ENCODE measurements around the gene PDF.
"Not testable (repeated sequence)": the region's sequence is repeated elsewhere in the genome, so short reads cannot be mapped to it uniquely, and the experiment has no call there.

The PDF gene, protein sequence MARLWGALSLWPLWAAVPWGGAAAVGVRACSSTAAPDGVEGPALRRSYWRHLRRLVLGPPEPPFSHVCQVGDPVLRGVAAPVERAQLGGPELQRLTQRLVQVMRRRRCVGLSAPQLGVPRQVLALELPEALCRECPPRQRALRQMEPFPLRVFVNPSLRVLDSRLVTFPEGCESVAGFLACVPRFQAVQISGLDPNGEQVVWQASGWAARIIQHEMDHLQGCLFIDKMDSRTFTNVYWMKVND

DNA sequence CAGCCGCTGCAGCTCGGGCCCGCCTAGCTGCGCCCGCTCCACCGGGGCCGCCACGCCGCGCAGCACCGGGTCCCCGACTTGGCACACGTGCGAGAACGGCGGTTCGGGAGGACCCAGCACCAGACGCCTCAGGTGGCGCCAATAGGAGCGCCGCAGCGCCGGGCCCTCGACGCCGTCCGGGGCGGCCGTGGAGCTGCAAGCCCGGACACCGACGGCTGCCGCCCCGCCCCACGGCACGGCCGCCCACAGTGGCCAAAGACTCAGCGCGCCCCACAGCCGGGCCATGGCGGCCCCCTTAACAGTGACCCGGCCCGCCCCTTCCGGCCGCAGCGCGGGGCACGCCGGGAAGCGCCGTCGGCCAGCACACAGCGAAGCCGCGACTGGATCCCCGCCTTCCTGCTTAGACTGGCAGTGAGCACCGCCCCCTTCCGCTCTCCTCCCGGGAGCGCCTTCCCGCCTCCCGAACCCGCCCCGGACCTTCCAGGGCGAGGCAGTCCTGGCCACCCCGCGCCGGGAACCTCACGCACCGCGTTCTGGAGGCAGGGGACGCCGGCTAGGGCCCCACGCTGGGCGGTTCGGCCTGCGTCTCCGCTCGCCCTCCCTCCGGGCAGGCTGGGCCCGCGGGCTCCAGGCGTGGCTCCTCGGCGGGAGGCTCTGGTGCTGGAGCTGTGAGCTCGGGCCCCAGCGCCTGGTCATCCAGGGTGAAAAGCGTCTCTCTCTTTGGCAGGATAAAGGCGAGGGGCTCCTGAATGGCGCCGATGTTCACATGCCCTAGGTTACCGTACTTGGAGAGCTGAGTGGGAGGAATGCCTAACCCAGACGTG is at the start of gene PDF:
TSS of gene PDF (minus strand) at position 303 of the 824 bp plus-strand sequence. CDS start at position 285, 18 bp downstream.
- peak; percentile 48 to 74 for DNase-seq (ENCODE audit: low read depth in 2 of 2, low spot score in 1 of 2)

DNA sequence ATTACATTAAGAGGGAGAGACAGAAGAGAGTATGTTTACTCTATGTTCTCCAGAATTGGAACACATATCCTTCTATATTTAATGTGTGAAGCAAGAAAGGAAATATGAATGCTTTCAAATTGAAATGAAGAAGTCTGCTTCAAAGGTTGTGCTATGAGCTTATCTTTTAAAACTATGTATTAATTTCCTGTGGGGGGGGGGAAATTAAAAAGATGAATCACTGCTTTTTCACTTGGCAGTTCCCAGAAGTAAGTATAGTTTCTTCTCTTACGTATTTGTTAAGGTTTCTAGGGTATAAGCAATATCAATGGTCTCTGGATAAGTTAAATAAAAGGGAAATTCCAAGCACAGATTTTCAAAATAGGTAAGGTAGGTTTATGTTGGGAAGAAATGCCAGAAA is 48.4 kb upstream of the PDF start:
- no peak for DNase-seq (ENCODE audit: low read depth in 2 of 2, low spot score in 1 of 2)

DNA sequence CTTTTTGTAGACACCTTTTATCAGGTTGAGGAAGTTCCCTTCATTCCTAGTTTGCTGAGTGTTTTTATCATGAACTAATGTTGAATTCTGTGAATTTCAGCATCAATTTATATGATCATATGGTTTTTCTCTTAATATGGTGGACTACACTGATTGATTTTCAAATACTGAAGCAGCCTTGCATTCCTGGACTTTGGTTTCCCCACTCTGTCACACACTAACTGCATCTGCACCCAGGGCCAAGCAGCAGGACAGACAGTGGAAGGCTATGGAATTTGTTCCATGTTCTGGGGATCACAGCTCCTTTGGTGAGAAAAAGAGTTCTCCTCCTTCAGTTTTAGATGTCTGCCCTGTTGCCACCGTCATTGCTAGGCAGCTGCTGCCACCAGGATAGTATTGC is 47.6 kb upstream of the PDF start:
- DNase-seq (ENCODE audit: low read depth in 2 of 2, low spot score in 1 of 2), result no peak

DNA sequence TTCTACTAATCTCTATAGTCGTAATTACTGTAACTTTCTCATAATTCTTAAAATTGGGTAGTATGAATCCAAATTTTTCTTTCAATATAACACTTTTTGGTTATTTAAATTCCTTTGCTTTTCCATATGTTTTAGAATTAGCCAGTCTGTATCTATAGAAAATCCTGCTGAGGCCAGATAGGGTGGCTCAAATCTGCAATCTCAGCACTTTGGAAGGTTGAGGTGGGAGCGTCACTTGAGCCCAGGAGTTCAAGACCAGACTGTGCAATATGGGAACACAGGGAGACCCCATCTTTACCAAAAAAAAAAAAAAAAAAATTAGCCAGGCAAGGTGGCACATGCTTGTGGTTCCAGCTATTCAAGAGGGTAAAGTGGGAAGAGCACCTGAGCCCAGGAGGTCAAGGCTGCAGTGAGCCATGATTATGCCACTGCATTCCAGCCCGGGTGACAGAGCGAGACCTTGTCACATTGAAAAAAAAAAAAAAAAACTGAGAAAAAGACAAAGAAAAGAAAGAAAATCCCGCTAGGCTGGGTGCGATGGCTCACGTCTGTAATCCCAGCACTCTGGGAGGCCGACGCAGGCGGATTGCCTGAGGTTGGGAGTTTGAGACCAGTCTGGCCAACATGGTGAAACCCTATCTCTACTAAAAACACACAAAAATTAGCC is 46.1 kb upstream of the PDF start:
- DNase-seq (ENCODE audit: low read depth in 2 of 2, low spot score in 1 of 2), result no peak

DNA sequence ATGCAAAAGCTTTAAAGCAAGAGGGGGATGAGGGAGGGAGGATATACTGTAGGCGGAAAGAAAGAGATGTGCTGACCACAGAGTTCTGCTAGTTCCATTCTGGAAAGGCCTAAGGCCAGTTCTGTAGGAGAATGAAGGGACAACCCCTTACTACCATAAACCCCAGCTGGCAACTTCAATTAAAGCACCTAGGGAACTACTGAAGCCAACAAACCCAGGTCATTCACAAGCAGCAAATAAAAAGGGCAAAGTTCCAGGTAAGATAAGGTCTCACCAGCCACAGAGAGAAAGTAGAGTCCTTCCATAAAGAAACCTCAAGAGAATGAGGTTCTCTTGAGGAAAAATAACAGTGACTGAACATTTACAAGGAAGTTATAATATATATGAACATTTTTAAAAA is 42.6 kb upstream of the PDF start:
- DNase-seq (ENCODE audit: low read depth in 2 of 2, low spot score in 1 of 2), result no peak

DNA sequence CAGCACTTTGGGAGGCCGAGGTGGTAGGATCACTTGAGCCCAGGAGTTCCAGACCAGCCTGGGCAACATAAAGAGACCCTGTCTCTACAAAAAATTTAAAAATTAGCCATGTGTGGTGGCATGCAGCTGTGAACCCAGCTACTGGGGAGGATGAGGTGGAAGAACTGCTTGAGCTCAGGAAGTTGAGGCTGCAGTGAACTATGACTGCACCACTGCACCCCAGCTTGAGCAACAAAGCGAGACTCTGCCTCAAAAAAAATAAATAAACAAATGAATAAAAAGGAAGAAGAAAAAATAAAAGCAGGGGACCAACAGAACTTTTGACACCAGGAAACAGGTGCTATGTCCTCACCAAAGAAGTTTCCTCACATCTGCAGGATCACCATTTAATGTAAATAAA is 41.2 kb upstream of the PDF start:
- DNase-seq (ENCODE audit: low read depth in 2 of 2, low spot score in 1 of 2), result no peak

DNA sequence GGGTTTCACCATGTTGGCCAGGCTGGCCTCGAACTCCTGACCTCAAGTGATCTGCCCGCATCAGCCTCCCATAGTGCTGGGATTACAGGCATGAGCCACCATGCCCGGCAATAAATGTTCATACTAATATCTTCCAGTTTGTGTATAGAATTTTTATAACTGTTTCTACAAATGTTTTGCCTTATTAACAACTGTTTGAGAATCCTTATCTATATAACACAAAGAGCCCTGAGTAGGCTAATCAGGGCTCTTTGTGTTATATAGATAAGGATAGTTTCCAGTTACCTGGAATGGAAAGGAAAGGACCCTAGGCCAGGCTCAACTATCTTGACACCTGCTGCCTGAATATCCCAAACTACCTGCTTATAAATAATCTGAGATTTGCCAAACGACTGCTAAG is 38.5 kb upstream of the PDF start:
- no peak for DNase-seq (ENCODE audit: low read depth in 2 of 2, low spot score in 1 of 2)

DNA sequence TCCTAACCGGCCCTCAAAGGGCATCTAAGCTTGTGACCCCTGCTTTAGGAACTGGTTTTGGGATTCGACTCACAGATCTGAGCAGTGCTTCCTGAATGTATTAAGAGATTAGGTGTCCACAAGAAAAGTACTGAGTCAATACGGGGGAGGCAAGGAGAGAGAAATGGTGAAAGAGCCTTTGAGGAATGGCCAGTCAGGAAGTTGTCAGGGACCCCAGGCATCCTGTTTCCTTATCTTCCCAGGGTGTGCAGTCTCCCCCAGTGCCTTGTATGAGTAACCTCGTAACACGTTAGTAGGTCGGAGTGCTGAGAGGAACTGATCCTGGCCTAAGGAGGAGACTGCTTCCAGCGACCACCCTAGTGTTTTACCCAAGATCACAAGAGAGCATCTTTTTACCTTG is 37.6 kb upstream of the PDF start:
- DNase-seq (ENCODE audit: low read depth in 2 of 2, low spot score in 1 of 2), result no peak

DNA sequence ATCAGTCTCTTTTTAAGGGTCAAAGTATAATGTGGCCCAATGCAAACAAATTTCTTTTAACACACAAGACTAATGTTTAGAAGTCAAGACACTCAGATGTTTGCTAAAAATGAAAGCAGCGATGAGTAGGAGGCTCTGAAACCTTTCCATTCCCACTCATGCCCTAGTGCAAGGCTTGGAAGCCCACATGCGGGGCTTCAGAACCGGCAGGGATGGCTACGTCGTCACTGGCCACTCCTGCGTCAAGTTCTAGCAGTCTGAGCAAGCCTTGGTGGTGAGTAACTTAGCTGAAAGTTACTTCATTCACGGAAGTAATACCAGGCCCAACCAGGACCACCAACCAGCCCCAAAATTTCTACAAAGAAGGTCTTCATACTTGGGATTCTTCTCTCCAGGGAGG is 36.0 kb upstream of the PDF start:
- DNase-seq (ENCODE audit: low read depth in 2 of 2, low spot score in 1 of 2), result no peak

DNA sequence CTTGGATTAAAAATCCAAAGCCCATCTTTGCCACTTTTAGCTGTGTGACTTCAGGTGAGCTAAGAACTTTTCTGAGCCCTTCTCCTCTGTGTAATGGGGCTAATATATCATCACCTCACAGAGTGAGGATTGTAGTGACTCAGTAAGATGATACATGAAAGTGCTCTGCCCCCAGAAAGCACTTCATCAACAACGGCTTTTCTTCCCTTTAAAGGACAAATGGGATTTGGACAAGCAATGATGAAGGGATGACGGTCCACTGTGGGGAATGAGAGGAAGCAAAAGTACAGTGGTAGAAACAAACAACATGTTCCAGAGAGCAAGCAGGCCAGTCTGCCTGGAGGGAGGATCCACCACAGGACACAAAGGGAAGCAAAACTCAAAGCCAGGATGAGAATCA is 35.5 kb upstream of the PDF start:
- no peak for DNase-seq (ENCODE audit: low read depth in 2 of 2, low spot score in 1 of 2)

DNA sequence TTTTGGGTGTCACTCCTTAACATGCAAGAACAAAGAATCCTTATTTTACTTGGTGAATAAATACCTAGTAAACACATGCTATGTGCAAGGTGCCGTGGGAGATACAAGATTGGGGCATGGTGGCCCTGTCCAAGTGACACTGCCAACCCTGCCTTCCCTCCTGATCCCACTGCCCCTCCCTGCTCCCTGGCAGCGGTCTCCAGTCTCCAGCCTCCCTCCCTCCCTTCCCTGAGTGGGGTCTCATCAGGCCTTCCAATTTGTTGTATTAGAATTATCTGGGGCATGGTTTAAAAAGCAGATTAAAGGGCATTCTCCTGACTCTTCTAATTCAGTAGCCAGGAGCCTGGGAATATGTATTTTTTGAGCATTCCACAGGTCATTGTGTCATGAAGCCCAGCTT is 33.7 kb upstream of the PDF start:
- no peak for DNase-seq (ENCODE audit: low read depth in 2 of 2, low spot score in 1 of 2)

DNA sequence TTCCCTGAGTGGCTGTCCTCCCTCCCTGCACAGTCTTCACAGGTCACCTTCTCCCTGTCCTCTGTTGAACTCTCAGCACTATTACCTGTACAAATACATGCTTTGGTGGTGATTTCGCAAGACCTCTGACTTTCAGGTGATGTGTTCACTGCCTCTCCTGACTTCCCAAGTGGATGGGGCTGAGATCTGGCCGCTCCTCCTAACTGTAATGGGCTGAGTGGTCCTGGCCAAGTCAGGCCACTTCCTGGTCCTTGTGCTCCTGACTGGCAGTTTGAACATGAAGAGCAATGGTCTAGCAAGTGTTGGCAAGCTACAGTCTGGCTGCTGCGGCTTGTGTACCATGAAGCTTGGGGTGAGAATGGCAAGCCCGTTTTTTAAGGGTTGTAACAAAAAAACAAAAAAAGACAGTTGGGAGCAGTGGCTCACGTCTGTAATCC is 32.9 kb upstream of the PDF start:
- no peak for DNase-seq (ENCODE audit: low read depth in 2 of 2, low spot score in 1 of 2)

DNA sequence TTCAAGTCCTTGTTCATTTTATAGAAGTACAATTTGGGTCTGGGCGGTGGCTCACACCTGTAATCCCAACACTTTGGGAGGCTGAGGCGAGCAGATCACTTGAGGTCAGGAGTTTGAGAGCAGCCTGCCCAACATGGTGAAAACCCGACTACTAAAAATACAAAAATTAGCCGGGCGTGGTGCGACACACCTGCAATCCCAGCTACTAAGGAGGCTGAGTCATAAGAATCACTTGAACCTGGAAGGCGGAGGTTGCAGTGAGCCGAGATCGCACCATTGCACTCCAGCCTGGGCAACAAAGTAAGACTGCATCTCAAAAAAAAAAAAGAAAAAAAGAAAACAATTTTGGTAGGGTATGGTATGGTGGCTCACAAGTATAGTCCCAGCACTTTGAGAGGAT is 29.7 kb upstream of the PDF start:
- not testable (repeated sequence) for DNase-seq (ENCODE audit: low read depth in 2 of 2, low spot score in 1 of 2)

DNA sequence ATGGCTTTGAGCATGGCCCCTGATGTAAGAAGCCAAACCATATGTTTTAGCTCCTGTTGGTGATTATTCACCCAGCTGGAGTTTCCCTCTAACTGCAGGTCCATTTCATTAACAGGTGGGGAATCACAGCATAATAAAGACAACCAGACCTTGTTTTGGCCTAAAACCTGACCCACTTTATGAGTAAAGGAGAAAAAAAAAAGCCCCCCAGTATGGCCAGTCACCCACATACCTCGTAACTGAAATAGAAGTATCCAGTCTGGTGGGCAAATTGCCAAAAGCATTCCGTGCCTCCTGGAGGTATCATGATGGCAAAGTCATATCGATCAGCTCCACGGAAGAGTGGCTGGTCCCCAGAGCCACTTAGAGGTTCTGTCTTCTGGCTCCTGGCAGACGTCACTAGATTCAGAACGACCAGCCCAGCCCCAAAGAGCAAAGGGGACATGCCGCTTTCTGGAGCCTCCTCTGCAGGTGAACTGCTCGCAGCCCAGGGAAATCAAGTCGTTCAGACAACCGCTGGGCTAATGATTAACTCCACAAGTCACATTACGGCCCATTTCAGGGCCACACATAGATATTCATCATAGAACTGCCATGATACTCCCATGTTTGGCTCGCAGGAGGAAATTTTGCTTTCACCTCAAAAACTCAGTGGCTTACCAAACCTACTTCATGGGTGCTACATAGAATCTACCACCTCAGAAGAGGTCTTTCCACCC is 21.1 kb upstream of the PDF start, which contains the start of gene TMED6:
TSS of gene TMED6 (minus strand) at position 478 of the 719 bp plus-strand sequence. CDS start at position 445, 33 bp downstream.
- no peak for DNase-seq (ENCODE audit: low read depth in 2 of 2, low spot score in 1 of 2)

DNA sequence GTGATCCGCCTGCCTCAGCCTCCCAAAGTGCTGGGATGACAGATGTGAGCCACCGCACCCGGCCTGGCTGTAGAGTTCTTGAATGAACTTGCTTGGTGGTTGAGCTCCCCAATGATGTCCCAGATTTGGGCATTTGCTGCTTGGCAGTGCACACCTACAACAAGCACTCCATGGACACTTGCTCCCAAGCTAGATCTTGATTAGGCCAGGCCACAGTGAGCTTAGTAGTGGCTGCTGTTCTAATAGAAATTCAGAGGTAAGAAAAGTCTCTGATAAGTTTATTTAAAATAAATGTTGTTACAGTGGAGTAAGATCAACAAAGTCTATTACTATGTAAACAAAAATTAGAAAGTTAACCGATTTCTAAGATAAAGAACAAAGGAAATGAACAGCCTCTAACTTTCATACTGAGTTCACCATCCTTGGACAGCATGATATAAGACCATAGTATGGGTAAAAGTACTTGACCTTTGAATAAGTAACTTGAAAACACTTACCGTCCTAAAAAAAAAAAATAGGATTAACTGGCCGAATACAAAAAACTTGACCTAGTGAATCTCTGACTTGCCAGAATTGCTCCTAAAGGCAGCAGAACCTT is 20.2 kb upstream of the PDF start:
- no peak for DNase-seq (ENCODE audit: low read depth in 2 of 2, low spot score in 1 of 2)

DNA sequence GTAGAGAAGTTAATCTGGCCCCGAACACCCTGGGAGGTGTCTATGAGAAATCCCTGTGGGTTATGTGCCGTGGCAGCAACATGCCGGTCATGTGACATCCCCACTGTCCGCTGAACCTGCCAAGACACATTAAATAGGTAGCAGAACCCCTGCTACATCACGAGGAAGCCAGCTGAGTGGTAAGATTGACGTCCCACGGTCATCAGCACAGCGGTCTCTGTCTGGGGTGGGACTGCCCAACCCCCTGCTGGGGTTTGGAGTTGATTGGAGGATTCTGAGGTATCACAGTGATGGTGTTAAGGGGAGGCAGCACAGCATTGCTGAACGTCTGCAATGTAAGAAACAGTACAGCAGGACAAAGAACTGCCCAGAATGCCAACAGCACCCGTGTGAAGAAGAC is 19.1 kb upstream of the PDF start:
- no peak for DNase-seq (ENCODE audit: low read depth in 2 of 2, low spot score in 1 of 2)

DNA sequence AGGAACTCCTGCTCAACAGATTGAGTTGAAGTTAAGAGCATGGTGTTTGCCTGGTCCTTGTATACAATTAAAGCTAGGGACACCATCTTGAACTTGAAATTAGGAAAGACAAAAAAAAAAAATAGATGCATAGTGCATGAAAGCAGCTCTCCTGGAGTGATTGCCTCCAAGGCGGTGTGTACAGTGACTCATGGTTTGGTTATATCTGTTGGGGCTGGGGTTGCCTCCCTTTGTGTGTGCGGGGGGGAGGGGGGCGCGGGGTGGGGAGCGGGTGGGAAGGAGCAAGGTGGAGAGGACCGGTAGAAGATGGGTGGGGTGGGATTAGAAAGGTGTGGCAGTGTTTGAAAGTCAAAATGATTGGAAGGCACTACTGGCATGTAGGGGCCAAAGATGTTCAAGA is 17.8 kb upstream of the PDF start:
- DNase-seq (ENCODE audit: low read depth in 2 of 2, low spot score in 1 of 2), result no peak

DNA sequence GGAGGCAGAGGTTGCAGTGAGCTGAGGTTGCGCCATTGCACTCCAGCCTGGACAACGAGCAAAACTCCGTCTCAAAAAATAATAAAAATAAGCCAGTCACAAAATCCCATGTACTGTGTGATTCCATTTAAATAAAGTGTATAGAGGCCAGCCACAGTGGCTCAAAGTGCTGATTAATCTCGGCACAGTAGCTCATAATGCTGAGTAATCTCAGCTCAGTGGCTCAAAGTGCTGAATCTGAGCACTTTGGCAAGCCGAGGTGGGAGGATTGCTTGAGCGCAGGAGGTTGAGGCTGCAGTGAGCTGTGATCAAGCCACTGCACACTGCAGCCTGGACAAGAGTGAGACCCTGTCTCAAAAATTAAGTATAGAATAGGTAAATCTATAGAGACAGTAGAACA is 16.3 kb upstream of the PDF start:
- DNase-seq (ENCODE audit: low read depth in 2 of 2, low spot score in 1 of 2), result no peak

DNA sequence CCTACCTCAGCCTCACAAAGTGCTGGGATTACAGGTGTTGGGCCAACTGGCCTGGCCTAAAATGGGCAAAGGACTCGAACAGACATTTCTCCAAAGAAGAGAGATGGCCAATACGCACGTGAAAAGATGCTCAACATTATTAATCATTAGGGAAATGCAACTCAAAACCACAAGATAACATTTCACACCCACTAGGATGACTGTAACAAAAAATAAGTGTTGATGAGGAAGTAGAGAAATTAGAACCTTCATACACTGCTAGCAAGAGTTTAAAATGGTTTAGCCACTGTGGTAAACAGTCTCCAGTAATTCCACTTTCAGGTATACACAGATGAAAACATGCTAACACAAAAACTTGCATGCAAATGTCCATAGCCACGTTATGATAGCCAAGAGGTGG is 15.5 kb upstream of the PDF start:
- DNase-seq (ENCODE audit: low read depth in 2 of 2, low spot score in 1 of 2), result no peak

DNA sequence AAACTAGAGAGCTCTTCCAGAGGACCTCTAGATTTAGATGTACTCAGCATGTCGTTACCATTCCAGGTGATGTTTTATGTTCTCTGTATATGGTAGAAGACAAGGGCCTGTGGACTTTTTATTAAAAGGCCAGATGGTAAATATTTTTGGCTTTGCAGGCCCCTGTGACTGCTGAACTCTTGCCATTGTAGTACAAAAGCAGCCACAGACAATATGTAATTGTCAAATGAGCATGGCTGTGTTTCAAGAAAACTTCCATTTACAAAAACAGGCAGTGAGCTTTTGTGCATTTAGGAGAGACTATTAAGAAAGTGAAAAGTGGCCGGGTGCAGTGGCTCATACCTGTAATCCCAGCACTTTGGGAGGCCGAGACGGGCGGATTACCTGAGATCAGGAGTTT is 13.8 kb upstream of the PDF start:
- no peak for DNase-seq (ENCODE audit: low read depth in 2 of 2, low spot score in 1 of 2)

DNA sequence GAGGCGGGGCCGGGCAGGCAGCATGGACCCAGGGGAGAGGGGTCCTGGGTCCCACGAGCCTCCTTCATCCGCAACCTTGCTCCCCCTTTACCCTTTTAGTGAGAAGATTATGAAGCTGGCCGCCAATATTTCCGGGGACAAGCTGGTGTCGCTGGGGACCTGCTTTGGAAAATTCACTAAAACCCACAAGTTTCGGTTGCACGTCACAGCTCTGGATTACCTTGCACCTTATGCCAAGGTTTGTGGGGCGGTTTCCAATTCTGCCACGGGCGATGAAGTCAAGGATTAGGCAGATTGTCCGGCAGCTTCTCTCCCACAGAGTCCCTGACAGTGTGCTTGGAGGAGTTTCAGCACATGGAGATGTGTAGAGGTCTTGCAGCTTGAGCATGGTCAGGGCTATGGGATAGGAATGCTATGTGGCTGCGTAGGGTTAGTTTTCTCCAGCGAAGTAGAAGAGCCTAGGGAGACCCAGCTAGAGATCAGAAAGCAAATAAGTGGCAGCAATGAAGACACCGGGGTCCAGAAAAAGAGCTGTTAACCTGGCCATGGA is 9.8 kb upstream of the PDF start:
- DNase-seq (ENCODE audit: low read depth in 2 of 2, low spot score in 1 of 2), result no peak

Data from stimulated activated CD8-positive, alpha-beta memory T cell treated with anti-CD3 and anti-CD28 coated beads, Interleukin-4, amount 100 ng/mL, for 4 hours (primary cell).